Left lung (tissue), 10 donors: ENCODE data around the gene AFG1L. TPM values are rescaled to one million over a fixed set of nuclear protein-coding genes. Genes with fewer than 3 reads are reported as not detected.
A peak's percentile ranks its signal among the peaks of the same experiment; 100 is the strongest.
"Not testable (repeated sequence)": the region's sequence is repeated elsewhere in the genome, so short reads cannot be mapped to it uniquely, and the experiment has no call there.

Experiments used
- ATAC-seq: fragments of 200-7000 bp; cut with Tn5 transposase; one replicate; pipeline ENCODE4 v1.9.1; 2020; ENCODE audit warnings: moderate library complexity
- DNase-seq, 4 donors: peaks; one replicate each; pipeline ENCODE4 v3.0.0-alpha.2; 2013 to 2020
- H3K27ac ChIP-seq, 2 donors: fragments of 200-600 bp; sonication (generic) in 1 of 2; one replicate each; pipeline versions ENCODE4 v1.5.0 to v1.8.0; 2020 to 2021
- H3K27me3 ChIP-seq, 2 donors: fragments of 200-600 bp; sonication (generic) in 1 of 2; one replicate each; pipeline versions ENCODE4 v1.5.0 to v1.8.0; 2020 to 2021
- H3K36me3 ChIP-seq, 2 donors: fragments of 200-600 bp; sonication (generic) in 1 of 2; one replicate each; pipeline versions ENCODE4 v1.5.0 to v1.8.0; 2020 to 2021
- H3K4me1 ChIP-seq, 2 donors: fragments of 200-600 bp; one replicate each; pipeline ENCODE4 v1.8.0; 2021
- H3K4me3 ChIP-seq, 2 donors: fragments of 200-600 bp; sonication (generic) in 1 of 2; one replicate each; pipeline versions ENCODE4 v1.5.0 to v1.8.0; 2020 to 2021; ENCODE audit warnings: mild to moderate bottlenecking in 1 of 2
- H3K9me3 ChIP-seq, 2 donors: fragments of 200-600 bp; sonication (generic) in 1 of 2; one replicate each; pipeline versions ENCODE4 v1.5.0 to v1.8.0; 2020 to 2021
- CTCF ChIP-seq, 2 donors: fragments of 200-600 bp; sonication (generic) in 1 of 2; IDR thresholded peaks; one replicate each; pipeline versions ENCODE4 v1.5.0 to v1.8.0; 2021; ENCODE audit warnings: antibody characterized with exemption in 2 of 2
- intact Hi-C, 2 donors: fragments of 100-400 bp; cut with DNase I; formaldehyde crosslinking; loops; one replicate each; pipeline versions ENCODE4 v1.11.2 to v1.14.2; 2022
- polyA plus RNA-seq, 6 donors: library from polyadenylated mRNA; unstranded; fragments of 120-200 nt; gene quantifications; one replicate each; pipeline ENCODE4 v1.2.1, GENCODE V29; 2013; ENCODE audit not compliant: insufficient read length in 6 of 6
- total RNA-seq, 2 donors: library from RNA; stranded (reverse); fragmentation: NEBNext Ultra II Directional; extraction: Animal tissue kit (Norgen Biotek cat#: 25700); gene quantifications; one replicate each; pipeline ENCODE4 v1.2.1, GENCODE V29; 2021
- donor health status: DM: no; HTN: yes; CAD: no.
- donor health status: DM: no; HTN: no; CAD: no.

AFG1L gene
- total and polyA plus RNA-seq, 8 donors, result 5.8 to 10.2 (median 7.7) TPM

DNA sequence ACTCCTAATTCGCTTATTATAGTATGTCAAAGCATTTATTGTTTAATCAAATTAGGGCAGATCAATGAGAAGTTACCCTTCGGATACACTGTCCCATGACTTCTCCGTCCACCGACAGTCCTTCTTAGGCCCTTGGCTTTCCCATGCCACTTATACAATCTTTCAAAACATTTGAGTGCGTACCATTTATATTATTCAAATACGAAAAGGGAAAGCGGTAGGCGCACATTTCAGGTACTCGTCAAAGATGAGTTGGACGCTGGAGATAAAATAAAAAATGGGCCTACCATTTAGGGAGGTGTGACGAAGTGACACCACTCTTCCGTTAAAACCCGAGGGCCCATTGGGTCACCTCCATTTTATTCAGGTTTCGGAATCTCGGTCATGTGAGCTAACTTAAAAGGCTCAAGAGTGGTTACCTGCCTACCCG, 542 bp upstream of the AFG1L start:
- Histone ChIP-seq H3K4me3 (peak overlapping the region; percentile 86 to 88), H3K4me1 (peaks cover 5 to 15% of the 10 kb centered on the region in 2 donors), H3K27ac (peak overlapping the region; percentile 96 to 99), H3K36me3 (no peaks in the 10 kb centered on the region), H3K27me3 (no peaks in the 10 kb centered on the region), H3K9me3 (no peaks in the 10 kb centered on the region)
- TF ChIP-seq CTCF (IDR thresholded peaks at IDR 0.05), result no peak
- intact Hi-C loops, result no loop called here
- DNase-seq (no peak), ATAC-seq (no peak)

- TF ChIP-seq CTCF (IDR thresholded peaks at IDR 0.05), result no peak
- intact Hi-C loops, result no loop called here
- DNase-seq (peak in 1 of 4 donors; percentile 3), ATAC-seq (no peak)
- H3K4me1 ChIP-seq, result peaks cover 5 to 15% of the 10 kb centered on the region in 2 donors
- H3K4me3 ChIP-seq, result peak overlapping the region; percentile 86 to 88
- H3K36me3 ChIP-seq, result no peaks in the 10 kb centered on the region
- no peaks in the 10 kb centered on the region for H3K27me3 ChIP-seq
- peak overlapping the region; percentile 96 to 99 for H3K27ac ChIP-seq
- no peaks in the 10 kb centered on the region for H3K9me3 ChIP-seq
These were observed 822 bp downstream of the AFG1L start for GRCh38 chr6:108295676-108296075.

DNA sequence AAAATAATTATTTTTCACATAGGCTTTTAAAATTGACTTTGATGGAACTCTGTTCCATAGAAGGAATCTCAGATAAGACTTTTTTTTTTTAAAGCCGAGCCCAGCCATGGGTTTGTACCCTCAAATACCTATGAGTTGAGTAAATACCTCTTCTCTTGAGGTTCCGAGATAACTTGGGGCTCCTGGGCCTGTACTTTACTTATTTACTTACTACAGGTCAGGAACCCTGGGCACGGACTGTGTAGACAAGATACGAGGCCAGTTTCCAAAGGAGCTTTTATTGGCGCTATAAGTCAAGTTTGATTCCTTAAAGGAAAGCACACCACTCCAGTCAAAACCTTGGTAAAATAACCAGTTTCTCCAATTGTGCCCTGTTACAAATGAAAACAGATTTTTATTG, 7.5 kb downstream of the AFG1L start:
- ATAC-seq (no peak), DNase-seq (no peak)
- no peaks in the 10 kb centered on the region for H3K27me3 ChIP-seq
- H3K27ac ChIP-seq, result no peak overlapping the region
- intact Hi-C loops, result no loop called here
- TF ChIP-seq CTCF (IDR thresholded peaks at IDR 0.05), result no peak
- H3K36me3 ChIP-seq, result no peaks in the 10 kb centered on the region
- no peaks in the 10 kb centered on the region for H3K4me1 ChIP-seq
- H3K9me3 ChIP-seq, result no peaks in the 10 kb centered on the region
- H3K4me3 ChIP-seq, result no peak overlapping the region

GRCh38 chr6:108304646-108305045, 9.8 kb downstream of the AFG1L start:
- TF ChIP-seq CTCF (IDR thresholded peaks at IDR 0.05), result no peak
- intact Hi-C loops, result no loop called here
- H3K4me1 ChIP-seq, result no peaks in the 10 kb centered on the region
- no peaks in the 10 kb centered on the region for H3K36me3 ChIP-seq
- no peak overlapping the region for H3K27ac ChIP-seq
- ATAC-seq (no peak), DNase-seq (no peak)
- H3K27me3 ChIP-seq, result no peaks in the 10 kb centered on the region
- no peaks in the 10 kb centered on the region for H3K9me3 ChIP-seq
- H3K4me3 ChIP-seq, result no peak overlapping the region

- H3K27me3 ChIP-seq, DNase-seq, H3K36me3 ChIP-seq, H3K9me3 ChIP-seq, intact Hi-C loops, H3K4me1 ChIP-seq, ATAC-seq, H3K27ac ChIP-seq, H3K4me3 ChIP-seq: not testable (repeated sequence)
These were observed 13.8 kb downstream of the AFG1L start for GRCh38 chr6:108308641-108309040.

GRCh38 chr6:108309844-108310243, 15.0 kb downstream of the AFG1L start:
- no peaks in the 10 kb centered on the region for H3K27me3 ChIP-seq
- ATAC-seq, result no peak
- intact Hi-C loops, result no loop called here

More at GRCh38 chr6:108309844-108310243, 15.0 kb downstream of the AFG1L start:
- no peak for TF ChIP-seq CTCF (IDR thresholded peaks at IDR 0.05)
- Histone ChIP-seq H3K9me3 (no peaks in the 10 kb centered on the region), H3K4me3 (no peak overlapping the region), H3K27ac (no peak overlapping the region), H3K36me3 (no peaks in the 10 kb centered on the region), H3K4me1 (no peaks in the 10 kb centered on the region)
- DNase-seq, result no peak
